HCT116 (cell line): ENCODE measurements around the gene PRLHR. TPM values are rescaled to one million over a fixed set of nuclear protein-coding genes. Genes with fewer than 3 reads are reported as not detected.

Experiments used
- ATAC-seq: fragments of 200-7000 bp; cut with Tn5 transposase; 2 replicates; pipeline ENCODE4 v1.9.1; 2020; ENCODE audit warnings: mild to moderate bottlenecking, moderate library complexity
- BruUV-seq: library from RNA; stranded (reverse); fragments of 400-500 nt; replicated peaks from 2 replicates; lab custom pipeline; 2021; lab: Mats Ljungman, UMichigan
- CTCF ChIA-PET: fragments of 300-600 bp; sonication (Branson Sonifier 250); formaldehyde crosslinking; loops from one replicate; lab custom pipeline; 2021; ENCODE audit warnings: antibody characterized with exemption; lab: Charles Lee
- POLR2A ChIA-PET: fragments of 300-600, 350-600 bp; sonication (Branson Sonifier 250); formaldehyde crosslinking; loops from one replicate; lab custom pipeline; 2021; ENCODE audit warnings: antibody characterized with exemption; lab: Charles Lee
- RAD21 ChIA-PET, 2 experiments: fragments of 300-600 bp; sonication (Branson Sonifier 250); formaldehyde crosslinking; loops; one replicate each; lab custom pipeline; 2023; ENCODE audit warnings: low total read pairs in 2 of 2; ENCODE audit not compliant: uncharacterized antibody in 2 of 2, unreplicated experiment in 2 of 2, low non-redundant PET in 1 of 2; lab: Charles Lee
- DNase-seq: peaks from one replicate; pipeline ENCODE4 v3.0.0-alpha.2; 2010; ENCODE audit warnings: low read depth, low spot score
- H2AFZ ChIP-seq: fragments of 200-600 bp; shearing (Covaris generic), sonication (generic); 2 replicates; pipeline ENCODE4 v1.6.1; 2017; ENCODE audit warnings: low read depth, mixed run types, mixed read lengths, antibody characterized with exemption, low read length; ENCODE audit not compliant: poor library complexity, severe bottlenecking
- H3K27ac ChIP-seq: 2 replicates; pipeline ENCODE4 v1.5.1; 2012; ENCODE audit warnings: low read depth, low read length
- H3K27me3 ChIP-seq: fragments of 200-600 bp; sonication (generic); 2 replicates; pipeline ENCODE4 v1.6.1; 2016; ENCODE audit warnings: mixed run types, low read length, mixed read lengths; ENCODE audit not compliant: insufficient read depth
- H3K36me3 ChIP-seq, 2 experiments: fragments of 200-500 bp in 1 of 2; fragments of 200-600 bp in 1 of 2; sonication (Bioruptor generic) in 1 of 2; sonication (generic) in 1 of 2; 2 replicates each; pipeline versions ENCODE4 v1.5.1 to v1.6.1; 2014 to 2016; ENCODE audit warnings: low read length in 2 of 2, inconsistent platforms in 1 of 2, mixed read lengths in 1 of 2, mixed run types in 1 of 2; ENCODE audit not compliant: insufficient read depth in 2 of 2, control insufficient read depth in 1 of 2
- H3K4me1 ChIP-seq, 2 experiments: fragments of 200-600 bp in 1 of 2; sonication (generic) in 1 of 2; 2 replicates each; pipeline versions ENCODE4 v1.5.1 to v1.6.1; 2012 to 2017; ENCODE audit warnings: low read length in 2 of 2, inconsistent platforms in 1 of 2, mild to moderate bottlenecking in 1 of 2, mixed read lengths in 1 of 2, mixed run types in 1 of 2, moderate library complexity in 1 of 2; ENCODE audit not compliant: insufficient read depth in 2 of 2, control insufficient read depth in 1 of 2
- H3K4me2 ChIP-seq: fragments of 200-600 bp; sonication (generic); 2 replicates; pipeline ENCODE4 v1.6.1; 2017; ENCODE audit warnings: mixed run types, low read length, mixed read lengths
- H3K4me3 ChIP-seq, 2 experiments: fragments of 200-600 bp in 1 of 2; sonication (generic) in 1 of 2; replicated peaks in 1 of 2; 2 replicates each; pipeline ENCODE4 v1.5.1; 2011 to 2016; ENCODE audit warnings: low read length in 2 of 2, control low read depth in 1 of 2, low read depth in 1 of 2, mild to moderate bottlenecking in 1 of 2, mixed read lengths in 1 of 2, mixed run types in 1 of 2
- H3K79me2 ChIP-seq: fragments of 200-600 bp; sonication (generic); 2 replicates; pipeline ENCODE4 v1.6.1; 2017; ENCODE audit warnings: mild to moderate bottlenecking, mixed run types, low read length, moderate library complexity, mixed read lengths; ENCODE audit not compliant: insufficient read depth
- H3K9ac ChIP-seq: fragments of 200-600 bp; sonication (generic); 2 replicates; pipeline ENCODE4 v1.6.1; 2016; ENCODE audit warnings: low read length, mixed read lengths
- H3K9me2 ChIP-seq: fragments of 200-600 bp; sonication (generic), shearing (Covaris generic); 2 replicates; pipeline ENCODE4 v1.6.1; 2017; ENCODE audit warnings: mixed run types, mild to moderate bottlenecking, moderate library complexity; ENCODE audit not compliant: insufficient read depth
- H3K9me3 ChIP-seq, 2 experiments: fragments of 200-500 bp in 1 of 2; fragments of 200-600 bp in 1 of 2; sonication (Bioruptor generic) in 1 of 2; sonication (generic) in 1 of 2; 2 replicates each; pipeline ENCODE4 v1.6.1; 2014 to 2017; ENCODE audit warnings: low read length in 2 of 2, mixed read lengths in 2 of 2, inconsistent platforms in 1 of 2, low read depth in 1 of 2, mild to moderate bottlenecking in 1 of 2, mixed run types in 1 of 2, moderate library complexity in 1 of 2; ENCODE audit not compliant: control insufficient read depth in 1 of 2, insufficient read depth in 1 of 2
- H4K20me1 ChIP-seq: fragments of 200-600 bp; sonication (generic), shearing (Covaris generic); 2 replicates; pipeline ENCODE4 v1.6.1; 2017; ENCODE audit warnings: mixed run types, mild to moderate bottlenecking, moderate library complexity; ENCODE audit not compliant: insufficient read depth
- ATF3 ChIP-seq: IDR thresholded peaks from 2 replicates; pipeline ENCODE4 v1.6.1; 2012
- CBX3 ChIP-seq: IDR thresholded peaks from 2 replicates; pipeline ENCODE4 v1.6.1; 2012; ENCODE audit warnings: low read depth
- CEBPB ChIP-seq: IDR thresholded peaks from 2 replicates; pipeline ENCODE4 v1.6.1; 2012; ENCODE audit warnings: low read depth
- EZH2phosphoT487 ChIP-seq: fragments of 200-600 bp; IDR thresholded peaks from 2 replicates; pipeline ENCODE4 v1.6.1; 2018; ENCODE audit warnings: antibody characterized with exemption, borderline replicate concordance
- FOSL1 ChIP-seq: IDR thresholded peaks from 2 replicates; pipeline ENCODE4 v1.6.1; 2012; ENCODE audit warnings: low read depth
- JUND ChIP-seq: IDR thresholded peaks from 2 replicates; pipeline ENCODE4 v1.6.1; 2012
- TCF7L2 ChIP-seq: IDR thresholded peaks from 2 replicates; pipeline ENCODE4 v1.7.0; 2011; ENCODE audit warnings: borderline replicate concordance, inconsistent platforms; ENCODE audit not compliant: insufficient read depth, insufficient read length; ENCODE audit errors: extremely low read depth
- ZFX ChIP-seq: fragments of 450-650 bp; IDR thresholded peaks from 2 replicates; pipeline ENCODE4 v1.6.1; 2017
- intact Hi-C: fragments of 100-400 bp; cut with micrococcal nuclease; formaldehyde crosslinking; loops from 2 replicates; pipeline ENCODE4 v1.10.0; 2022
- total RNA-seq: library from RNA; stranded (reverse); gene quantifications from one replicate; pipeline ENCODE4 v1.2.1, GENCODE V29; 2021; ENCODE audit not compliant: unreplicated experiment

PRLHR gene
- total RNA-seq, 1 experiment from 2014 or later = not detected

- Histone ChIP-seq H4K20me1 (no peaks in the 10 kb centered on the region), H3K4me1 (peaks cover 0 to 12% of the 10 kb centered on the region in 2 experiments; a peak in 2 of 4 replicates), H2AFZ (peak overlapping the region; percentile 9), H3K36me3 (no peaks in the 10 kb centered on the region), H3K9me2 (no peaks in the 10 kb centered on the region), H3K79me2 (no peaks in the 10 kb centered on the region), H3K9me3 (no peaks in the 10 kb centered on the region; a peak in 1 of 4 replicates), H3K9ac (no peak overlapping the region), H3K4me2 (no peak overlapping the region), H3K27me3 (peaks cover 29% of the 10 kb centered on the region)
- POLR2A ChIA-PET = no interaction called here
- no peak for DNase-seq
- ATAC-seq = no peak
- CTCF ChIA-PET = no interaction called here
- RAD21 ChIA-PET = no interaction called here
- BruUV-seq = no TSS peak
- TF ChIP-seq TCF7L2 (no peak), ZFX (no peak), EZH2phosphoT487 (no peak)
- TF ChIP-seq, all 23 proteins: peak for 0
- intact Hi-C loops = no loop called here
- no peak overlapping the region for H3K4me3 ChIP-seq
- no peak overlapping the region for H3K27ac ChIP-seq
Measured at GRCh38 chr10:118585234-118585633, 10.2 kb downstream of the PRLHR start.

DNA sequence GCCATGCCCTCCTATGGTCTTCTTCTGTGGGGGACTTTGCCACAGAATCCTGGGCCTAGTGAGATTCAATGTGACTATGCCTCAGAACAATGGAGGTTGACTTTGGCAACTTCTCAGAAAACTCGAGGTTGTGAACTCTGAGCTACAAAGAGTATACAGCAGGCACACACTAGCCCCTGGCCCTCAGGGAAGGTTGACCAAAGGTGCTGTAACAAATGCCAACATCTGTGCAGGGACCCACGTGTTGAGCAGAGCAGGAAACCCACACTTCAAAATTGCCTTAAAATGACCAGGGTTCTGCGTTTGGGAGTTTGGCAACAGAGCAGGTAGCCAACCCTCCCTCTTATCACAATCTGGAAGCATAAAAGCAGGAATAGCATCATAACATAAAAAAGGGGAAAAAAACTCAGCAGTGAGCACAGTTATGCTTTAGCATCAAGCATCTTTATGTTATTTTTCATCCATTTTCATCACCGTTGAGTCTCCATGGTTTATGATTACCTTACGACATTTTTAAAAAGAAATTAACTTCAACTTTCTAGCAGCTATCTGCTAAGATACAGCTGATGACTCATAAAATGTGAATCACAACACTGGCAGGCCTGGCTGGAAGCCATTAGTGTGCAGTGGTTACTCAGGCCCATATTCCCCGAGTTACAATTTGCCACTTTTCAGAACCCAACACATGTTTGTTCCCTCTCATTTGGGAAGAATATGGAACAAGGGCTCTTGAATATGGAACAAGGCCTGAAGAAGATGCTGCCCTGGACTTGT lies 11.1 kb downstream of the PRLHR start:
- ChIA-PET POLR2A (no interaction called here), RAD21 (no interaction called here), CTCF (interaction anchor here (0.6 kb wide), 1 partner anchor 10 kb away, joined by 3 read pairs; no protein-coding TSS in a partner anchor)
- DNase-seq = no peak
- Histone ChIP-seq H2AFZ (peak overlapping the region; percentile 9), H3K9me3 (no peaks in the 10 kb centered on the region; a peak in 1 of 4 replicates), H3K9me2 (no peaks in the 10 kb centered on the region), H3K36me3 (no peaks in the 10 kb centered on the region), H4K20me1 (no peaks in the 10 kb centered on the region), H3K79me2 (no peaks in the 10 kb centered on the region), H3K9ac (no peak overlapping the region), H3K27ac (no peak overlapping the region), H3K4me2 (peak overlapping the region; percentile 6; the same call in 1 of the 2 replicates), H3K27me3 (peaks cover 20% of the 10 kb centered on the region), H3K4me3 (no peak overlapping the region), H3K4me1 (peaks cover 0 to 12% of the 10 kb centered on the region in 2 experiments; a peak in 2 of 4 replicates)
- TF ChIP-seq FOSL1 = peak; percentile 83
- peak; percentile 57 for TF ChIP-seq CBX3
- no peak for TF ChIP-seq CEBPB
- TF ChIP-seq JUND = peak; percentile 77
- TF ChIP-seq ATF3 = 0 out of 2 replicates have a peak, but pooled peaks have one; percentile 29
- peak; percentile 71 for ATAC-seq
- BruUV-seq = no TSS peak
- intact Hi-C loops = no loop called here
